ENCODE data around the gene POLR1A. TPM values are rescaled to one million over a fixed set of nuclear protein-coding genes. Genes with fewer than 3 reads are reported as not detected.

The POLR1A gene
- total and polyA plus RNA-seq, 9 donors = 4.7 to 43.9 (median 23.1) TPM

GRCh38 chr2:86014493-86014892, 91.2 kb downstream of the POLR1A start:
- no peak for DNase-seq
- H3K9me3 ChIP-seq = no peaks in the 10 kb centered on the region
- no peaks in the 10 kb centered on the region for H3K27me3 ChIP-seq
- H3K4me1 ChIP-seq (ENCODE audit: insufficient read depth) = no peaks in the 10 kb centered on the region
- H3K4me3 ChIP-seq = no peak overlapping the region
- WGBS, 3 donors = 85 to 93% (median 88%) methylated on average over 2 of the region's 2 CpGs
- no peak overlapping the region for H3K27ac ChIP-seq
- TF ChIP-seq CTCF (IDR thresholded peaks at IDR 0.05) = no peak
- TF ChIP-seq EP300 (IDR thresholded peaks at IDR 0.05) = no peak
- no peak for TF ChIP-seq POLR2A (IDR thresholded peaks at IDR 0.05)
- intact Hi-C loops (cut with DNase I) = no loop called here
- no peaks in the 10 kb centered on the region for H3K36me3 ChIP-seq

- Histone ChIP-seq H3K27ac (no peak overlapping the region), H3K36me3 (no peaks in the 10 kb centered on the region), H3K4me3 (no peak overlapping the region), H3K4me1 (ENCODE audit: insufficient read depth) (no peaks in the 10 kb centered on the region), H3K9me3 (no peaks in the 10 kb centered on the region), H3K27me3 (no peaks in the 10 kb centered on the region)
- DNase-seq = no peak
- intact Hi-C loops (cut with DNase I) = no loop called here
- TF ChIP-seq EP300 (IDR thresholded peaks at IDR 0.05) = no peak
- no peak for TF ChIP-seq POLR2A (IDR thresholded peaks at IDR 0.05)
- no peak for TF ChIP-seq CTCF (IDR thresholded peaks at IDR 0.05)
- WGBS, 3 donors = 74 to 81% (median 78%) methylated on average over 9 of the region's 9 CpGs
Observed at GRCh38 chr2:86012007-86012712, 93.5 kb downstream of the POLR1A start.

- Histone ChIP-seq H3K4me3 (no peak overlapping the region), H3K4me1 (ENCODE audit: insufficient read depth) (no peaks in the 10 kb centered on the region), H3K27me3 (no peaks in the 10 kb centered on the region), H3K9me3 (no peaks in the 10 kb centered on the region), H3K27ac (no peak overlapping the region), H3K36me3 (no peaks in the 10 kb centered on the region)
- intact Hi-C loops (cut with DNase I) = no loop called here
- TF ChIP-seq CTCF (IDR thresholded peaks at IDR 0.05) (no peak), POLR2A (IDR thresholded peaks at IDR 0.05) (no peak), EP300 (IDR thresholded peaks at IDR 0.05) (no peak)
- no peak for DNase-seq
- 82 to 86% (median 85%) methylated on average over 9 of the region's 9 CpGs for WGBS, 3 donors
Observed at GRCh38 chr2:86011449-86011941, 94.2 kb downstream of the POLR1A start.

GRCh38 chr2:86010083-86010482, 95.6 kb downstream of the POLR1A start:
- Histone ChIP-seq H3K36me3 (no peaks in the 10 kb centered on the region), H3K9me3 (no peaks in the 10 kb centered on the region), H3K27me3 (no peaks in the 10 kb centered on the region), H3K27ac (no peak overlapping the region), H3K4me1 (ENCODE audit: insufficient read depth) (no peaks in the 10 kb centered on the region), H3K4me3 (no peak overlapping the region)
- DNase-seq = no peak
- no peak for TF ChIP-seq POLR2A (IDR thresholded peaks at IDR 0.05)
- TF ChIP-seq CTCF (IDR thresholded peaks at IDR 0.05) = no peak
- TF ChIP-seq EP300 (IDR thresholded peaks at IDR 0.05) = no peak
- intact Hi-C loops (cut with DNase I) = no loop called here
